HG03108 (cell line): ENCODE measurements around the gene UTP4.
"Not testable (repeated sequence)": the region's sequence is repeated elsewhere in the genome, so short reads cannot be mapped to it uniquely, and the experiment has no call there.

ENCODE experiments used
- ATAC-seq: cut with Tn5 transposase; IDR thresholded peaks from one replicate; pipeline ENCODE4 v1.9.1; 2021; ENCODE audit warnings: moderate library complexity; ENCODE audit not compliant: unreplicated experiment

UTP4 gene

DNA sequence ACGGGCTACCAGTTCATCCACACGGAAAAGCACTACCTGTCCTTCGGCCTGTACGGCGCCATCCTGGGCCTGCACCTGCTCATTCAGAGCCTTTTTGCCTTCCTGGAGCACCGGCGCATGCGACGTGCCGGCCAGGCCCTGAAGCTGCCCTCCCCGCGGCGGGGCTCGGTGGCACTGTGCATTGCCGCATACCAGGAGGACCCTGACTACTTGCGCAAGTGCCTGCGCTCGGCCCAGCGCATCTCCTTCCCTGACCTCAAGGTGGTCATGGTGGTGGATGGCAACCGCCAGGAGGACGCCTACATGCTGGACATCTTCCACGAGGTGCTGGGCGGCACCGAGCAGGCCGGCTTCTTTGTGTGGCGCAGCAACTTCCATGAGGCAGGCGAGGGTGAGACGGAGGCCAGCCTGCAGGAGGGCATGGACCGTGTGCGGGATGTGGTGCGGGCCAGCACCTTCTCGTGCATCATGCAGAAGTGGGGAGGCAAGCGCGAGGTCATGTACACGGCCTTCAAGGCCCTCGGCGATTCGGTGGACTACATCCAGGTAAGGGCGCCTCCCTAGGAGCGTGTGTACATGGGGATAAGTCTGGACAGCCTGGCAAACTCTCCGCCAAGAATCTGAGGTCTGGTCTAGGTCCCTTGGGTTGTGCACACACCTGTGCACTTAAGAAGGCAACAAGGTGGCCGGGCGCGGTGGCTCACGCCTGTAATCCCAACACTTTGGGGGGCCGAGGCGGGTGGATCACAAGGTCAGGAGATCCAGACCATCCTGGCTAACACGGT is 22.8 kb upstream of the UTP4 start:
- no peak for ATAC-seq

- no peak for ATAC-seq
Measured at GRCh38 chr16:69110406-69110805, 22.0 kb upstream of the UTP4 start.

DNA sequence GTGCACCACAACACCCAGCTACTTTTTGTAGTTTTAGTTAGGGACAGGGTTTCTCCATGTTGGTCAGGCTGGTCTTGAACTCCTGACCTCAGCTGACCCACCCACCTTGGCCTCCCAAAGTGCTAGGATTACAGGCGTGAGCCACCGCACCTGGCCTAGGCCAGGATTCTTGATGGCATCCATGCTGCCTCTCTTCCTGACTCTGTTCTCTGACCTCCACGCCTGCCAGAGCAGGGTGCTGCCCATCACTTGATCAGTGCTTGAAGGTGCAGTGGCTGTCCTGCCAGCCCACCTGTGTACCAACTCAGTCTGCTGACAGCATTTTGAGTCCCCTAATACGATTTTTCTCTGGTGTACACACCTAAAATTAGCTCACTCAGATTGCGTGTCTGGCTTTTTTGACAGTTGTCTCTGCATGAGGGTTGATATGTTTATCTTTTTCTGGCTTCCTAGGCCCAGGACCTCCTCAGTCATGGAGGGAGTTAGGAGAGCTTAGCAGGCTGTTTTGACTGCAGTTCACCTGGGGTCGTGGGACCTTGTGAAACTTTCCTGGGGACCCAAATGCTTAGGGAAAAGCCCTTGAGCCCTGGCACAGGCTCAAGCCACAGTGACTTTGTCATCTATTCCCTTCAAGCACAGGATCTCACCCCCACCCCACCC is 21.1 kb upstream of the UTP4 start:
- no peak for ATAC-seq

- ATAC-seq: no peak
Measured at GRCh38 chr16:69111876-69112230, 20.6 kb upstream of the UTP4 start.

DNA sequence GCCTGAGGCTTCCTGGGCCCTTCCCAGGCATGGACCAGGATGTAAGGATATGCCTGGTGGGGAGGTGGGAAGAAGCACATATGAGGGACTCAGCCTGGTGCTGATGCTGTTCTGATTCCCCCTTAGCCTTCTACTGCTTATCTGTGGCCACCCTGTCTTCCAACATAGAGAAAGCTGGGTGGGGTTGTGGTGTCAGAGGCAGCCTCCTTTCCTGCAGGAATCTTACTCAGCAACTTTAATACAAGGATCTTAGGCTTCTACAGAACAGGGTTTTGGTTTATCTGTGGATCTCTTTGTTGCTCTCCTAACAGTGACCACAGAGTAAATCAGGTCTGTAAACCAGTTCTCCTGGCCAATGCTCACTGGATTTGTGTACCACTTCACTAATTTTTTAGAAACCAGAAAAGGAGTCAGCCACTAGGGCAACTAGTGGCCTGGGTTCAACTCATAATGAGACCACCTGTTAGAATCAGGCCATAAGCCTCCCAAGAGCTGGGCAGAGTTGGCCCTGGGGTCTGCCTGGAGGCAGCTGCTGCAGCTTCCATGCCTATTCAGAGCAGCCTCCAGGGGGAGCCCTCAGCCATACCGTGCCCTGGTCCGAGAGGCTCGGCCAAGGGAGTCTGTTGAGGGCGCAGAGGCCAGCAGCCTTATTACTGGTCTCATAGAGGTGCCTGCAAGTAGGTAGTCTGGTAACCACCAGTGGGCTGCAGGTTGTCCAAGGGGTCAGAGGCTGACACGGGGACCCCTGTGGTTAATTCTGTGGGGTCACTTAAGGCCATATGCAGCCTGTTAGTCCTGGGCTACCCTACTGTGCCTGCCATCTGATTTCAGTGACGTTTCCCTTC is 19.9 kb upstream of the UTP4 start:
- ATAC-seq: no peak

DNA sequence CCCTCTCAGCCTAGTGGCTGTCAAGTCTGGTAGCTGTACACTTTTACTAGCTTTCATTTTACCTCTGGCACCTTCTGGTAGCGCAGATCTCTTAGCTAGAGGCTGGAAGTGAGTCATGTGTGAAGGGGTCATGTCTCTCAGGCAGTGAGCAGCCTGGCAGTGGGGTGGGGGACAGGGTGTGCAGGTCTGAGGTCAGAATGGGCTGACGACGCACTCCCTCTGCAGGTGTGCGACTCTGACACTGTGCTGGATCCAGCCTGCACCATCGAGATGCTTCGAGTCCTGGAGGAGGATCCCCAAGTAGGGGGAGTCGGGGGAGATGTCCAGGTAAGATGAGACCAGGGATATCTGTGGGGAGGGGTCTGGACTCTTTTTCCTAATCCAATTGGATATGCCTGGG is 19.2 kb upstream of the UTP4 start:
- no peak for ATAC-seq

- no peak for ATAC-seq
Measured at GRCh38 chr16:69114346-69114975, 18.0 kb upstream of the UTP4 start.

GRCh38 chr16:69114976-69115355 is 17.5 kb upstream of the UTP4 start:
- ATAC-seq: no peak

DNA sequence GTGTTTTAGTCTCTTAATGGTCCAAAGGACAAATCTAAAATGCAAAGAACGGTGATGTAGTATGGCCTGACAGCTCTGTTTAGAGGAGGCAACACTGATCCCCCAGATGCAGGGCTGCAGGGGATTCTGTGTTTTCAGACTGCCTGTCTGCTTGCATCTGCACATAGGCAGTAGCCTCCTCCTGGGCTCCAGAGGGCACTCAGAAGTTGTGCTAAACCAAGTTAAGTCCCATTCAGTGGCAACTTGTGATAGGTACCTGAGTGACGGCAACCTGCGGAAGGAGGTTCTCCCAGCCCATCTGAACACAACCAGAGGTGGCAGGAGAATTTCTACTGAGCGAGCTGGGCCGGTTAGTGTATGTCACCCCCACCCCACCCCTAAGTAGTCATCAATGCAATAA is 17.1 kb upstream of the UTP4 start:
- no peak for ATAC-seq

DNA sequence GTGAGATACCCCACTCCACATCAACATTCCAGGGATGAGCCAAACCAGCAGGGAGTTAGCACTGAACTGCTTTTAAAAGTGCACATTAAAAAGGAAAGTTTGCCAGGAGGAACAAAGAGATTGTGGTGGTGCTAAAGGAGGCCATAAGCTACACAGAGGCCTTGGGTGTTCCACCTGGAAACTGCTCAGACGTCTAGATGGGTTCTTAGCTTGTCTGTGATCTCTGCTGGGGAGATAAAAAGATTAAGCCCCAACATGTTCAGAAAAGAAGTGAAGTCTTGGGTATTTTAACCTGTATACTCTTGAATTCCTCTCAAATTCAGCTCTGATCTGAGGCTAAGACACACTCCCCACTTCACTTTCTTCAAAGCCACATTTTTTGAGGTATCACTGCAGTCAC is 16.6 kb upstream of the UTP4 start:
- no peak for ATAC-seq

DNA sequence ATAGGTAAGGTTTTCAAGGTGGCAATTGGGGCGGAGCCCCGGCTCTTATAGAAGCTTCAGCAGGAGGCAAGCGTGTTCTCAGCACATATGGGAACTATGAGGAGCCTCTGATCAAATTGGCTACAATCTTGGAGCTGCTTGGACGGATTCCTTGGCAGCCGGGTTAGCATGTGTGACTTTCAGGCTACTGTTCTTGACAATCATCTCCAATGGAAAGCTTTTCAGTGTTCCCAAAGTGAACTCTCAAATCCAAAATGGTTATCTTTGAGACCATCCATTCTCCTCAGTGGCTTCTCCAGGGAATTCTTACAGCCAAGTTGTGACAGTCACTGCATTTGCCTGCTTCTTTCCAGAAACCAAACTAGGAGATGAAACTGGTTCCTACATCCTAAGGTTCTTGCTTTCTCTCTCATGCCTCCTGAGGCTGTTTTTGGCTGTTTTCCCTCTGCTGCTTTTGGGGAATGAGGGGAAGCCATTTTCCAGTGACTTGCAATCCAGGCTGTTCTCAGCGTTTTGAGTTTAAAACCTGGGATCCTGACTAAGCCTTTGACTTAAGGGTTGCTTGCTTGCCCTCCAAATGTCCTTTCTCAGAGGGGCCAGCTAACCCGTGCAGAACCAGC is 16.1 kb upstream of the UTP4 start:
- no peak for ATAC-seq

- ATAC-seq: no peak
Measured at GRCh38 chr16:69116906-69117305, 15.5 kb upstream of the UTP4 start.

DNA sequence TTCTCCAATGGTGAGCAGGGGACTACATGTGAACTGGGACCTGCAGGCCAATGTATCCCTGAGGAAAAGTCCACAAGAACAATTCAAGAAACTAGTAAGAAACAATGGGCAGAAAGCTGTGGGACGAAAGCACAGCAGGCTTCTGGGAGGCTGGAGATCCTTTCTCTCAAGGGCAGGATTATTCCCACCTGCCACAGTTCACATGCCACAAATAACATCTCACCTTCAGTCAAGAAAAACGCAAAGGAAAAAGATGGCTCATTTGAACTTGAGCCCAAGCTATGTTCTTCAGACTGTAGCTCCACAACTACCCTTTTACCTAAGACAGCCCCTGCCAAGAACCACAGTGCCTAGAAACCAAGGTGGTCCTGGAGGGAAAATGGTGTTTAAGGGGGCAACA is 14.0 kb upstream of the UTP4 start:
- ATAC-seq: no peak

- no peak for ATAC-seq
Measured at GRCh38 chr16:69118994-69119393, 13.5 kb upstream of the UTP4 start.

DNA sequence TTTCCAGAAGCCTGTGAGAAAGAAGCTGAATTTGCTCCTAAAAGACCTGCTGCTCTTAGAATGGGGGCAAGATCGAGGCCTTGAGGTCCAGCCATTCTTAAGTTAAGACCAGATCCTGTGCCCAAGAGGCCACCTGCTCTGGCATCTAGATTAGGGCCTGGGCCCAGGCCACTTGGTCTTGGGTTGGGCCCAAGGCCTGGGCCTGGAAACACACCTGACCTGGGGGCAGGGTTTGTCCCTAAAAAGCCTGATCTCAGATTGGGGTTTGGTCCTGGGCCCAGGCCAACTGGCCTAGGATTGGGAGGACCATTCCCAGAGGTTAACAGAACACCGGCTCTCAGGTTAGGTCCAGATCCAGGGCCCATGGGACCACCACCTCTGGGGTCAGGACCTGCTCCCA is 12.9 kb upstream of the UTP4 start:
- ATAC-seq: no peak

- no peak for ATAC-seq
Measured at GRCh38 chr16:69120096-69120664, 12.3 kb upstream of the UTP4 start.

- ATAC-seq: no peak
Measured at GRCh38 chr16:69123910-69124309, 8.5 kb upstream of the UTP4 start.

DNA sequence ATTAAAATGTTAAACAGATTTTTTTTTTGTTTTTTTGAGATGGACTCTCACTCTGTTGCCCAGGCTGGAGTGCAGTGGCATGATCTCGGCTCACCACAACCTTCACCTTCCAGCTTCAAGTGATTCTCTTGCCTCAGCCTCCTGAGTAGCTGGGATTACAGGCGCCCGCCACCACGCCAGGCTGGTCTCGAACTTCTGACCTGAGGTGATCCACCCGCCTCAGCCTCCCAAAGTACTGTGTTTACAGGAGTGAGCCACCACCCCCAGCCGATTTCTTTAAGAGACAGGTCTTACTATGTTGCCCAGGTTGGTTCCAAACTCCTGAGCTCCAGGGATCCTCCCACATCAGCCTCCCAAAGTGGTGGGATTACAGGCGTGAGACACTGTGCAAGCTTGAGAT is 8.0 kb upstream of the UTP4 start:
- not testable (repeated sequence) for ATAC-seq

DNA sequence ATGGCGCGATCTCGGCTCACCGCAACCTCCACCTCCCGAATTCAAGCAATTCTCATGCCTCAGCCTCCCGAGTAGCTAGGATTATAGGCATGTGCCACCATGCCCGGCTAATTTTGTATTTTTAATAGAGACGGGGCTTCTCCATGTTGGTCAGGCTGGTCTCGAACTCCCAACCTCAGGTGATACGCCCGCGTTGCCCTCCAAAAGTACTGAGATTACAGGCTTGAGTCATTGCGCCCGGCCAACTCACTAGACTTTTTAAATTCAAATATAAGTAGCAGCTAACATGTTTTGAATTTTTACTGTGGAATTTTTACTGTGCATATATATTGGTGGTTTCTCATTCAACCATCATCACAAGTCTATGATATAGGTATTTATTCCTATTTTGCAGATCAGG is 7.5 kb upstream of the UTP4 start:
- not testable (repeated sequence) for ATAC-seq

- ATAC-seq: no peak
Measured at GRCh38 chr16:69126221-69126620, 6.2 kb upstream of the UTP4 start.

GRCh38 chr16:69126801-69127200 is 5.6 kb upstream of the UTP4 start:
- ATAC-seq: not testable (repeated sequence)
